Spleen (tissue), 7 donors: ENCODE measurements around the gene MYO18B.

Source experiments
- POLR2A ChIP-seq, 3 donors: fragments of 450-650 bp; IDR thresholded peaks; one replicate each; pipeline ENCODE4 v1.5.1; 2017; ENCODE audit warnings: antibody characterized with exemption in 3 of 3, mild to moderate bottlenecking in 1 of 3
- POLR2AphosphoS5 ChIP-seq, 3 donors: sonication (generic); formaldehyde crosslinking; IDR thresholded peaks; one replicate each; pipeline ENCODE4 v1.5.1; 2017; ENCODE audit warnings: antibody characterized with exemption in 3 of 3
- TF ChIP-seq, protein P1 (sequence below), 11 experiments: fragments of 200-600 bp in 7 of 11; fragments of 450-650 bp in 4 of 11; sonication (generic) in 4 of 11; IDR thresholded peaks in 8 of 11; conservative IDR thresholded peaks in 3 of 11; 1 replicate in 7 of 11; 2 replicates in 4 of 11; pipeline versions ENCODE4 v1.4.0 to v1.8.0; 2016 to 2021; ENCODE audit warnings: antibody characterized with exemption in 11 of 11, inconsistent platforms in 4 of 11, mild to moderate bottlenecking in 1 of 11
- donor health status: DM: no; HTN: no; CAD: no; lungs with moderate emphysema.
- donor health status: DM: no; HTN: no; CAD: no.
- donor health status: DM: no; HTN: no; CAD: no.

DNA sequence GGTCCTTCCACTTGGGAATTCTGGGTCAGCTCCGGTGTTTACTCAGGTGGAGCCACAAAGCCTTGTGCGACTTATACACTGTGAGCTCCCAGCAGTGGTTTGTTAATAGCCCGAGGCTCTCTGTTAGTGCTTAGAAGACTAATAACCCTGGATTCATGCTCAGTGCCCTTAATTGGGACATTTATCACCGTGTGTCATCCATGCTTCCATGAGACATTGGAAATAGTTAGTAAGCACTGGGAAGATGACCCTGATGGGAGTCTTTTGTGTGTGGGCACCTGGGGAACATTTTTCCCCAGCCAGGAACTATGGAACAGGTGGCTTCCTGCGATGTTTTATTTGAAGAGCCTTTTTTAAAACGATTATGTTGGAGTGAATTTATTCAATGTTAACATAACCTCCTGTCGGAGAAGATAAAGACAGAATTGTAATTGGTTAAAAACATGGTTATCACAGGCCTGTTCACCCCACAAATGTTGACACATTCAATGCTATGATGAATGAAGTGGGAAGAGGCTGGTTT is 188.9 kb downstream of the MYO18B start:
- TF ChIP-seq POLR2A (IDR thresholded peaks at IDR 0.05) (no peak), POLR2AphosphoS5 (IDR thresholded peaks at IDR 0.05) (no peak)
- TF ChIP-seq, protein P1, sequence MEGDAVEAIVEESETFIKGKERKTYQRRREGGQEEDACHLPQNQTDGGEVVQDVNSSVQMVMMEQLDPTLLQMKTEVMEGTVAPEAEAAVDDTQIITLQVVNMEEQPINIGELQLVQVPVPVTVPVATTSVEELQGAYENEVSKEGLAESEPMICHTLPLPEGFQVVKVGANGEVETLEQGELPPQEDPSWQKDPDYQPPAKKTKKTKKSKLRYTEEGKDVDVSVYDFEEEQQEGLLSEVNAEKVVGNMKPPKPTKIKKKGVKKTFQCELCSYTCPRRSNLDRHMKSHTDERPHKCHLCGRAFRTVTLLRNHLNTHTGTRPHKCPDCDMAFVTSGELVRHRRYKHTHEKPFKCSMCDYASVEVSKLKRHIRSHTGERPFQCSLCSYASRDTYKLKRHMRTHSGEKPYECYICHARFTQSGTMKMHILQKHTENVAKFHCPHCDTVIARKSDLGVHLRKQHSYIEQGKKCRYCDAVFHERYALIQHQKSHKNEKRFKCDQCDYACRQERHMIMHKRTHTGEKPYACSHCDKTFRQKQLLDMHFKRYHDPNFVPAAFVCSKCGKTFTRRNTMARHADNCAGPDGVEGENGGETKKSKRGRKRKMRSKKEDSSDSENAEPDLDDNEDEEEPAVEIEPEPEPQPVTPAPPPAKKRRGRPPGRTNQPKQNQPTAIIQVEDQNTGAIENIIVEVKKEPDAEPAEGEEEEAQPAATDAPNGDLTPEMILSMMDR (IDR thresholded peaks at IDR 0.05 in 8 of 11, conservative IDR thresholded peaks at IDR 0.05 in 3 of 11) = no peak
